GM23338 (cell line): ENCODE results near the gene FCRL3. TPM values are rescaled to one million over a fixed set of nuclear protein-coding genes. Genes with fewer than 3 reads are reported as not detected.

Source experiments
- ATAC-seq: fragments of 200-7000 bp; cut with Tn5 transposase; 3 replicates; pipeline ENCODE4 v1.9.1; 2020
- DNase-seq: peaks from one replicate; pipeline ENCODE4 v3.0.0-alpha.2; 2015; ENCODE audit warnings: low spot score
- H2AFZ ChIP-seq: fragments of 200-600 bp; sonication (generic); 2 replicates; pipeline ENCODE4 v1.8.0; 2016; ENCODE audit warnings: antibody characterized with exemption, mild to moderate bottlenecking, moderate library complexity
- H3F3A ChIP-seq: fragments of 200-600 bp; sonication (generic); replicated peaks from 2 replicates; pipeline ENCODE4 v1.8.0; 2017; ENCODE audit warnings: antibody characterized with exemption, mixed run types, low read depth
- H3K27ac ChIP-seq: fragments of 200-600 bp; sonication (generic); 2 replicates; pipeline ENCODE4 v1.6.1; 2016; ENCODE audit warnings: low read depth
- H3K27me3 ChIP-seq: fragments of 200-600 bp; sonication (generic); 2 replicates; pipeline ENCODE4 v1.8.0; 2016; ENCODE audit warnings: mild to moderate bottlenecking, mixed run types, moderate library complexity; ENCODE audit not compliant: insufficient read depth
- H3K36me3 ChIP-seq: fragments of 200-600 bp; sonication (generic); 2 replicates; pipeline ENCODE4 v1.8.0; 2016; ENCODE audit warnings: mild to moderate bottlenecking; ENCODE audit not compliant: insufficient read depth
- H3K4me1 ChIP-seq: fragments of 200-600 bp; sonication (generic); 2 replicates; pipeline ENCODE4 v1.8.0; 2016; ENCODE audit warnings: mild to moderate bottlenecking, moderate library complexity; ENCODE audit not compliant: insufficient read depth
- H3K4me2 ChIP-seq: fragments of 200-600 bp; sonication (generic); 2 replicates; pipeline ENCODE4 v1.7.1; 2017; ENCODE audit warnings: mixed run types
- H3K4me3 ChIP-seq: fragments of 200-600 bp; sonication (generic); 2 replicates; pipeline ENCODE4 v1.6.1; 2016; ENCODE audit warnings: mixed run types
- H3K79me2 ChIP-seq: fragments of 200-600 bp; sonication (generic); replicated peaks from 2 replicates; pipeline ENCODE4 v1.8.0; 2017; ENCODE audit warnings: mild to moderate bottlenecking; ENCODE audit not compliant: insufficient read depth
- H3K9me2 ChIP-seq: fragments of 200-600 bp; sonication (generic); 2 replicates; pipeline ENCODE4 v1.8.0; 2017; ENCODE audit not compliant: insufficient read depth
- H4K20me1 ChIP-seq: fragments of 200-600 bp; sonication (generic); replicated peaks from 2 replicates; pipeline ENCODE4 v1.8.0; 2017; ENCODE audit warnings: mild to moderate bottlenecking; ENCODE audit not compliant: insufficient read depth
- H3K27ac Mint-ChIP-seq: 2 replicates; pipeline ENCODE4 v1.8.0; 2020; ENCODE audit warnings: inconsistent platforms, mild to moderate bottlenecking, moderate library complexity, mixed read lengths
- H3K27me3 Mint-ChIP-seq: 3 replicates; pipeline ENCODE4 v1.8.0; 2022; ENCODE audit warnings: low read depth, mild to moderate bottlenecking, moderate library complexity, mixed read lengths, inconsistent platforms; ENCODE audit not compliant: insufficient read depth, poor library complexity
- H3K36me3 Mint-ChIP-seq: 3 replicates; pipeline ENCODE4 v1.8.0; 2021; ENCODE audit warnings: low read depth, mild to moderate bottlenecking, inconsistent platforms, moderate library complexity, mixed read lengths
- H3K4me1 Mint-ChIP-seq: 3 replicates; pipeline ENCODE4 v1.8.0; 2020; ENCODE audit warnings: mild to moderate bottlenecking, inconsistent platforms, mixed read lengths
- H3K4me3 Mint-ChIP-seq: 3 replicates; pipeline ENCODE4 v1.8.0; 2021; ENCODE audit warnings: moderate library complexity, mild to moderate bottlenecking, inconsistent platforms, mixed read lengths
- H3K9me3 Mint-ChIP-seq: 3 replicates; pipeline ENCODE4 v1.8.0; 2020; ENCODE audit warnings: moderate library complexity, mild to moderate bottlenecking, inconsistent platforms, mixed read lengths
- CREB1 ChIP-seq: fragments of 250-450 bp; sonication (Bioruptor Pico); IDR thresholded peaks from 2 replicates; pipeline ENCODE4 v1.5.0; 2020; ENCODE audit warnings: low read depth, mild to moderate bottlenecking, moderate library complexity
- EZH2 ChIP-seq: fragments of 200-600 bp; sonication (generic); IDR thresholded peaks from one replicate; pipeline ENCODE4 v1.8.0; 2017; ENCODE audit warnings: antibody characterized with exemption, mild to moderate bottlenecking, low read depth; ENCODE audit not compliant: unreplicated experiment
- EZH2phosphoT487 ChIP-seq: fragments of 200-600 bp; sonication (generic); IDR thresholded peaks from one replicate; pipeline ENCODE4 v1.8.1; 2018; ENCODE audit warnings: antibody characterized with exemption; ENCODE audit not compliant: unreplicated experiment
- JUNB ChIP-seq: IDR thresholded peaks from one replicate; pipeline ENCODE4 v1.6.1; 2016; ENCODE audit warnings: antibody characterized with exemption; ENCODE audit not compliant: unreplicated experiment
- NANOG ChIP-seq: IDR thresholded peaks from 2 replicates; pipeline ENCODE4 v1.6.1; 2016; ENCODE audit warnings: antibody characterized with exemption, borderline replicate concordance
- POLR2AphosphoS5 ChIP-seq: IDR thresholded peaks from 2 replicates; pipeline ENCODE4 v1.6.1; 2016; ENCODE audit warnings: antibody characterized with exemption, low read depth
- STAT1 ChIP-seq: IDR thresholded peaks from one replicate; pipeline ENCODE4 v1.6.1; 2016; ENCODE audit warnings: antibody characterized with exemption; ENCODE audit not compliant: unreplicated experiment
- ZNF331 ChIP-seq: fragments of 250-450 bp; sonication (Bioruptor Pico); IDR thresholded peaks from 2 replicates; pipeline ENCODE4 v1.5.0; 2020; ENCODE audit warnings: low read depth, mild to moderate bottlenecking, moderate library complexity
- long read RNA-seq: library from polyadenylated mRNA; unstranded; transcript quantifications from one replicate; pipeline ENCODE4 v2.0.0, GENCODE V29; 2020; ENCODE audit not compliant: unreplicated experiment
- polyA plus RNA-seq: library from polyadenylated mRNA; unstranded; fragments of >200 nt; fragmentation: Nextera tagmentation; extraction: Ambion mirVana; gene quantifications from 2 replicates; pipeline ENCODE4 v1.2.1, GENCODE V29; 2016
- total RNA-seq: library from RNA; depleted of rRNA; stranded (reverse); fragments of >200 nt; shearing (Covaris generic); gene quantifications from 2 replicates; pipeline ENCODE4 v1.2.3, GENCODE V29; 2014; rRNA removed
- TF ChIP-seq, protein P1 (sequence below): IDR thresholded peaks from one replicate; pipeline ENCODE4 v1.6.1; 2018; ENCODE audit warnings: antibody characterized with exemption; ENCODE audit not compliant: unreplicated experiment
- TF ChIP-seq, protein P2 (sequence below): IDR thresholded peaks from 2 replicates; pipeline ENCODE4 v1.6.1; 2016; ENCODE audit warnings: antibody characterized with exemption
- TF ChIP-seq, protein P3 (sequence below), 2 experiments: fragments of 200-600 bp in 1 of 2; sonication (generic) in 1 of 2; conservative IDR thresholded peaks; 2 replicates each; pipeline versions ENCODE4 v1.5.1 to v1.6.1; 2016 to 2017; ENCODE audit warnings: antibody characterized with exemption in 2 of 2, low read depth in 2 of 2, mild to moderate bottlenecking in 2 of 2, moderate library complexity in 1 of 2

FCRL3 gene, protein sequence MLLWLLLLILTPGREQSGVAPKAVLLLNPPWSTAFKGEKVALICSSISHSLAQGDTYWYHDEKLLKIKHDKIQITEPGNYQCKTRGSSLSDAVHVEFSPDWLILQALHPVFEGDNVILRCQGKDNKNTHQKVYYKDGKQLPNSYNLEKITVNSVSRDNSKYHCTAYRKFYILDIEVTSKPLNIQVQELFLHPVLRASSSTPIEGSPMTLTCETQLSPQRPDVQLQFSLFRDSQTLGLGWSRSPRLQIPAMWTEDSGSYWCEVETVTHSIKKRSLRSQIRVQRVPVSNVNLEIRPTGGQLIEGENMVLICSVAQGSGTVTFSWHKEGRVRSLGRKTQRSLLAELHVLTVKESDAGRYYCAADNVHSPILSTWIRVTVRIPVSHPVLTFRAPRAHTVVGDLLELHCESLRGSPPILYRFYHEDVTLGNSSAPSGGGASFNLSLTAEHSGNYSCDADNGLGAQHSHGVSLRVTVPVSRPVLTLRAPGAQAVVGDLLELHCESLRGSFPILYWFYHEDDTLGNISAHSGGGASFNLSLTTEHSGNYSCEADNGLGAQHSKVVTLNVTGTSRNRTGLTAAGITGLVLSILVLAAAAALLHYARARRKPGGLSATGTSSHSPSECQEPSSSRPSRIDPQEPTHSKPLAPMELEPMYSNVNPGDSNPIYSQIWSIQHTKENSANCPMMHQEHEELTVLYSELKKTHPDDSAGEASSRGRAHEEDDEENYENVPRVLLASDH
- total RNA-seq = not detected in 2 replicates
- polyA plus RNA-seq = not detected in 2 replicates
- long read RNA-seq = 0 reads

DNA sequence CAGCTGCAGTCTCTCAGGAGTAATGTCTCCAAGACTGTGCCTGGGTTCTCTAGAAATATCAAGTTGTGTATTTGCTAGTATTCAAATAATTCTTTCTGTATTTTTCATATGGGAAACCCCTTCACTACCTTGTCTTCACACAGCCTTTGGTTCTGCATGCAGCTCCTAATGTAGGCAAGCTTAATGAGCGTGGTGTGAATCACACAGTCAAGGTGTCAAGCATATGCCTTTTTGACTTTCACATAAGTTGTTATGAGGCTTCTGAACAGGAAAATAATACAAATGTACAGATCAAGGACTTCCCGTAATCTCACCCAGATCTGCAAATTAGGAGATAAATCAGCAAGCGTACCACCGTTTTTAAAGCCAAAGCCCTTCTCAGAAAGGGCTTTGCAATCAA, at the start of gene FCRL3:
TSS of gene FCRL3 (minus strand) at position 38 of the 400 bp plus-strand sequence. CDS start 280 bp downstream, outside the sequence.
- H3K27me3 Mint-ChIP-seq = no peaks in the 10 kb centered on the region
- H3K9me3 Mint-ChIP-seq = no peaks in the 10 kb centered on the region
- Histone ChIP-seq H3K27me3 (no peaks in the 10 kb centered on the region), H3K27ac (no peak within 1 kb of the TSS), H2AFZ (peak within 1 kb of the TSS; percentile 74; the same call in 1 of the 2 replicates), H3K9me2 (0 out of 2 replicates have a peak, but pooled peaks cover 3% of the 10 kb centered on the region), H3K79me2 (no peaks in the 10 kb centered on the region), H3K4me1 (no peaks in the 10 kb centered on the region), H3K4me2 (no peak within 1 kb of the TSS), H3K36me3 (no peaks in the 10 kb centered on the region), H3K4me3 (no peak within 1 kb of the TSS), H3F3A (no peaks in the 10 kb centered on the region), H4K20me1 (no peaks in the 10 kb centered on the region)
- ATAC-seq = no peak
- TF ChIP-seq JUNB = no peak
- TF ChIP-seq ZNF331 = no peak
- no peak for TF ChIP-seq CREB1
- TF ChIP-seq, protein P1, sequence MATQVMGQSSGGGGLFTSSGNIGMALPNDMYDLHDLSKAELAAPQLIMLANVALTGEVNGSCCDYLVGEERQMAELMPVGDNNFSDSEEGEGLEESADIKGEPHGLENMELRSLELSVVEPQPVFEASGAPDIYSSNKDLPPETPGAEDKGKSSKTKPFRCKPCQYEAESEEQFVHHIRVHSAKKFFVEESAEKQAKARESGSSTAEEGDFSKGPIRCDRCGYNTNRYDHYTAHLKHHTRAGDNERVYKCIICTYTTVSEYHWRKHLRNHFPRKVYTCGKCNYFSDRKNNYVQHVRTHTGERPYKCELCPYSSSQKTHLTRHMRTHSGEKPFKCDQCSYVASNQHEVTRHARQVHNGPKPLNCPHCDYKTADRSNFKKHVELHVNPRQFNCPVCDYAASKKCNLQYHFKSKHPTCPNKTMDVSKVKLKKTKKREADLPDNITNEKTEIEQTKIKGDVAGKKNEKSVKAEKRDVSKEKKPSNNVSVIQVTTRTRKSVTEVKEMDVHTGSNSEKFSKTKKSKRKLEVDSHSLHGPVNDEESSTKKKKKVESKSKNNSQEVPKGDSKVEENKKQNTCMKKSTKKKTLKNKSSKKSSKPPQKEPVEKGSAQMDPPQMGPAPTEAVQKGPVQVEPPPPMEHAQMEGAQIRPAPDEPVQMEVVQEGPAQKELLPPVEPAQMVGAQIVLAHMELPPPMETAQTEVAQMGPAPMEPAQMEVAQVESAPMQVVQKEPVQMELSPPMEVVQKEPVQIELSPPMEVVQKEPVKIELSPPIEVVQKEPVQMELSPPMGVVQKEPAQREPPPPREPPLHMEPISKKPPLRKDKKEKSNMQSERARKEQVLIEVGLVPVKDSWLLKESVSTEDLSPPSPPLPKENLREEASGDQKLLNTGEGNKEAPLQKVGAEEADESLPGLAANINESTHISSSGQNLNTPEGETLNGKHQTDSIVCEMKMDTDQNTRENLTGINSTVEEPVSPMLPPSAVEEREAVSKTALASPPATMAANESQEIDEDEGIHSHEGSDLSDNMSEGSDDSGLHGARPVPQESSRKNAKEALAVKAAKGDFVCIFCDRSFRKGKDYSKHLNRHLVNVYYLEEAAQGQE = no peak
- TF ChIP-seq, protein P2, sequence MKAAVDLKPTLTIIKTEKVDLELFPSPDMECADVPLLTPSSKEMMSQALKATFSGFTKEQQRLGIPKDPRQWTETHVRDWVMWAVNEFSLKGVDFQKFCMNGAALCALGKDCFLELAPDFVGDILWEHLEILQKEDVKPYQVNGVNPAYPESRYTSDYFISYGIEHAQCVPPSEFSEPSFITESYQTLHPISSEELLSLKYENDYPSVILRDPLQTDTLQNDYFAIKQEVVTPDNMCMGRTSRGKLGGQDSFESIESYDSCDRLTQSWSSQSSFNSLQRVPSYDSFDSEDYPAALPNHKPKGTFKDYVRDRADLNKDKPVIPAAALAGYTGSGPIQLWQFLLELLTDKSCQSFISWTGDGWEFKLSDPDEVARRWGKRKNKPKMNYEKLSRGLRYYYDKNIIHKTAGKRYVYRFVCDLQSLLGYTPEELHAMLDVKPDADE = no peak
- DNase-seq = no peak
- no peak within 1 kb of the TSS; the same call in 1 of the 2 replicates for H3K27ac Mint-ChIP-seq
- no peak within 1 kb of the TSS for H3K4me3 Mint-ChIP-seq
- no peaks in the 10 kb centered on the region for H3K36me3 Mint-ChIP-seq
- H3K4me1 Mint-ChIP-seq = peaks cover 12% of the 10 kb centered on the region

DNA sequence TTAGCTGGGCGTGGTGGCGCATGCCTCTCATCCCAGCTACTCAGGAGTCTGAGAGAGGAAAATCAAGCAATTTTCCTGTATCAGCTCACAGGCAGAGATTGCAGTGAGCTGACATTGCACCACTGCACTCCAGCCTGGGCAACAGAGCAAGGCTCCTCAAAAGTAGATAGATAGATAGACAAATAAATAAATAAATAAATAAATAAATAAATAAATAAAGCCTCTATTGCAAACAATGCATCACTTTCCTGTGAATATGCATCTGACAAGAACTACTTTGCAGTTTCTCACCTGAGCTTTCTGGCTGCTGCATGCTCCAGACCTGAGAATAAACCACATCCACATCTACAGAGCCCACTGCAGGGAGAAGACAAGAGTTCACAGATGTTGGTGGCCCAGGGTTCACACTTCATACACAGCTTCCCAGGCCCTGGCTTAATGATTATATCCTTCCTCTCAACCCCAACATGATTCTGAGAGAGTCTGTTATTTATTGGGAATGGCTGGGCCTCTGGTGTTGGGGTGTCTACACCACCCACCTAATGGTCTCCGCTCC, 47.8 kb upstream of the FCRL3 start:
- H3K4me1 ChIP-seq = peaks cover 10% of the 10 kb centered on the region; the same call in 1 of the 2 replicates
- no peak overlapping the region for H3K4me3 Mint-ChIP-seq
- TF ChIP-seq STAT1 (no peak), EZH2phosphoT487 (no peak), NANOG (no peak), JUNB (no peak), POLR2AphosphoS5 (no peak), EZH2 (no peak)
- TF ChIP-seq, protein P1 = no peak
- TF ChIP-seq, protein P3, sequence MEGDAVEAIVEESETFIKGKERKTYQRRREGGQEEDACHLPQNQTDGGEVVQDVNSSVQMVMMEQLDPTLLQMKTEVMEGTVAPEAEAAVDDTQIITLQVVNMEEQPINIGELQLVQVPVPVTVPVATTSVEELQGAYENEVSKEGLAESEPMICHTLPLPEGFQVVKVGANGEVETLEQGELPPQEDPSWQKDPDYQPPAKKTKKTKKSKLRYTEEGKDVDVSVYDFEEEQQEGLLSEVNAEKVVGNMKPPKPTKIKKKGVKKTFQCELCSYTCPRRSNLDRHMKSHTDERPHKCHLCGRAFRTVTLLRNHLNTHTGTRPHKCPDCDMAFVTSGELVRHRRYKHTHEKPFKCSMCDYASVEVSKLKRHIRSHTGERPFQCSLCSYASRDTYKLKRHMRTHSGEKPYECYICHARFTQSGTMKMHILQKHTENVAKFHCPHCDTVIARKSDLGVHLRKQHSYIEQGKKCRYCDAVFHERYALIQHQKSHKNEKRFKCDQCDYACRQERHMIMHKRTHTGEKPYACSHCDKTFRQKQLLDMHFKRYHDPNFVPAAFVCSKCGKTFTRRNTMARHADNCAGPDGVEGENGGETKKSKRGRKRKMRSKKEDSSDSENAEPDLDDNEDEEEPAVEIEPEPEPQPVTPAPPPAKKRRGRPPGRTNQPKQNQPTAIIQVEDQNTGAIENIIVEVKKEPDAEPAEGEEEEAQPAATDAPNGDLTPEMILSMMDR (conservative IDR thresholded peaks at IDR 0.05; ENCODE audit: low read depth in 2 of 2) = no peak

More for the DNA sequence above, 47.8 kb upstream of the FCRL3 start:
- no peaks in the 10 kb centered on the region for H3K36me3 Mint-ChIP-seq
- no peaks in the 10 kb centered on the region; the same call in 2 of the 3 replicates for H3K9me3 Mint-ChIP-seq
- no peak overlapping the region for H3K4me3 ChIP-seq
- H3K36me3 ChIP-seq = no peaks in the 10 kb centered on the region
- peaks cover 6% of the 10 kb centered on the region for H3K27me3 Mint-ChIP-seq
- H3K4me1 Mint-ChIP-seq = peaks cover 13% of the 10 kb centered on the region
- DNase-seq = no peak
- H3K27ac ChIP-seq = no peak overlapping the region
- H3K27ac Mint-ChIP-seq = no peak overlapping the region
- no peak overlapping the region for H2AFZ ChIP-seq
- H3K27me3 ChIP-seq = no peaks in the 10 kb centered on the region
- no peaks in the 10 kb centered on the region for H3K9me2 ChIP-seq
- H4K20me1 ChIP-seq = no peaks in the 10 kb centered on the region
- no peaks in the 10 kb centered on the region for H3F3A ChIP-seq
- no peaks in the 10 kb centered on the region for H3K79me2 ChIP-seq
- H3K4me2 ChIP-seq = no peak overlapping the region
- ATAC-seq = no peak
